Measurements from ENCODE around the gene IL18.
A peak's percentile ranks its signal among the peaks of the same experiment; 100 is the strongest.

IL18 gene

GRCh38 chr11:112128483-112129121 lies 35.3 kb downstream of the IL18 start:
- H3K4me3 ChIP-seq (ENCODE audit: control insufficient read depth, low read depth, low read length): no peak overlapping the region
- TF ChIP-seq, protein P1, sequence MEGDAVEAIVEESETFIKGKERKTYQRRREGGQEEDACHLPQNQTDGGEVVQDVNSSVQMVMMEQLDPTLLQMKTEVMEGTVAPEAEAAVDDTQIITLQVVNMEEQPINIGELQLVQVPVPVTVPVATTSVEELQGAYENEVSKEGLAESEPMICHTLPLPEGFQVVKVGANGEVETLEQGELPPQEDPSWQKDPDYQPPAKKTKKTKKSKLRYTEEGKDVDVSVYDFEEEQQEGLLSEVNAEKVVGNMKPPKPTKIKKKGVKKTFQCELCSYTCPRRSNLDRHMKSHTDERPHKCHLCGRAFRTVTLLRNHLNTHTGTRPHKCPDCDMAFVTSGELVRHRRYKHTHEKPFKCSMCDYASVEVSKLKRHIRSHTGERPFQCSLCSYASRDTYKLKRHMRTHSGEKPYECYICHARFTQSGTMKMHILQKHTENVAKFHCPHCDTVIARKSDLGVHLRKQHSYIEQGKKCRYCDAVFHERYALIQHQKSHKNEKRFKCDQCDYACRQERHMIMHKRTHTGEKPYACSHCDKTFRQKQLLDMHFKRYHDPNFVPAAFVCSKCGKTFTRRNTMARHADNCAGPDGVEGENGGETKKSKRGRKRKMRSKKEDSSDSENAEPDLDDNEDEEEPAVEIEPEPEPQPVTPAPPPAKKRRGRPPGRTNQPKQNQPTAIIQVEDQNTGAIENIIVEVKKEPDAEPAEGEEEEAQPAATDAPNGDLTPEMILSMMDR (conservative IDR thresholded peaks at IDR 0.05; ENCODE audit: control insufficient read depth, insufficient read depth, low read depth, low read length): no peak
- peak; percentile 86 for DNase-seq (ENCODE audit: low read depth)

DNA sequence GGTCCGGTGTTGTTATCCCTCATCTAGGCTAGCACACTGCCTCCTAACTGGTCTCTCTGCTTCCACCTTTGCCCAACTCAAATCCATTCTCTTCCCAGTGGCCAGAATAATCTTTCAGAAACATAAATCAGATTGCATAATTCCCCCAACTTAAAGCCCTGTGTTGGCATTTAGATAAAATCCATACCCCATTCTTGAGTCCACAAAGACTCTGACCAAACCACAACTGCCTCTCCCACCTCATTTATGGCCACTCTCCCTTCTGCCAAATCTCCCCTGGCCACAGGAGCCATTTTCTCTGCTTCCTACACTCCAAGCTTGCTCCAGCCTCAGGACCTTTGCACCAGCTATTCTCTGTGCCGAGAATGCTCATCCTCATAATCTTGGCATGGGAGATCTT lies 36.8 kb downstream of the IL18 start:
- TF ChIP-seq, protein P1 (conservative IDR thresholded peaks at IDR 0.05; ENCODE audit: control insufficient read depth, insufficient read depth, low read depth, low read length): no peak
- H3K4me3 ChIP-seq (ENCODE audit: control insufficient read depth, low read depth, low read length): no peak overlapping the region
- no peak for DNase-seq (ENCODE audit: low read depth)

- no peak overlapping the region for H3K4me3 ChIP-seq (ENCODE audit: control insufficient read depth, low read depth, low read length)
- DNase-seq (ENCODE audit: low read depth): no peak
- TF ChIP-seq, protein P1 (conservative IDR thresholded peaks at IDR 0.05; ENCODE audit: control insufficient read depth, insufficient read depth, low read depth, low read length): no peak
Observed at GRCh38 chr11:112123129-112123528, 40.8 kb downstream of the IL18 start.

DNA sequence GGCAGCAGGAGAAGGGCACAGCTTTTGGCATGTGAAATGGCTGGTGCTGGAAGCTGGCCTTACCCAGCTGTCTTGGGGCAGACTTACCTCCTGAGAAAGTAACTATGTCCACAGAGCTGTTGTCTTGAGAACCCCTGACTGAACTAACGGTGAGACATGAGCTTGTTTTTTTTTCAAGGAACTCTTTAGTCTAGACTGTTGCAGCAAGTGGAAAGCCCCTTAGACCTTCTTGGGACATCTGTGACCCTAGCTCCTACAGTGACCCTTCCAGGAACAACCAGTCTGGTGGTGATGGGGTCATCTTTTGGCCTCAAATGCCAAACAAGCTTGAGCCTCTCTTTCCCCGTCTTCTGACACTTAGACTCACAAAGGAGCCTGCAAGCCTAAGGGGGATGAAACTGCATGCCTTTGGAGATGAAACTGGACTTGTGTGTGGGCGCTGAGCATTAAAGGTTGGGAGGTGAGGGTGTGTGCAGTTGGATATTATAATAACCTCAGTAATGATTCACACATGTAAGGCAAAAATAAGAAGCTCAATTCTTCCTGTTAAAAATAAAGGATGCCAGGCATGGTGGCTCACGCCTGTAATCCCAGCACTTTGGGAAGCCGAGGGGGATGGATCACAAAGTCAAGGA lies 41.8 kb downstream of the IL18 start:
- no peak for DNase-seq (ENCODE audit: low read depth)
- TF ChIP-seq, protein P1 (conservative IDR thresholded peaks at IDR 0.05; ENCODE audit: control insufficient read depth, insufficient read depth, low read depth, low read length): no peak
- no peak overlapping the region for H3K4me3 ChIP-seq (ENCODE audit: control insufficient read depth, low read depth, low read length)

DNA sequence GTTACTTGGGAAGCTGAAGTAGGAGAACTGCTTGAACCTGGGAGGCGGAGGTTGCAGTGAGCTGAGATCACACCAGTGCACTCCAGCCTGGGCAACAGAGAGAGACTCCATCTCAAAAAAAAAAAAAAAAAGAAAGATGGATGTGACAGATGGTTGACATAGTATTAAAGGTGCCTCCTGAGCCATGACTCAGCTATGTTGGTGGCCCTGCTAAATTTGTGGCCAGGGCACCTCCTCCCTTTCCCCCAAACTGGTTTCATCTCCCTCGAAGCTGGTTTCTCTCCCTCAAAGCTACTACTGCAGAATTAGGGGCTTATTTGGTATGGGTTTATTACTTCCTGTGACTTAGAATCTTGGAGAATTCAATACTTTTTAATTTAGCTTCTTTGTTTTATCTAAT lies 45.7 kb downstream of the IL18 start:
- no peak overlapping the region for H3K4me3 ChIP-seq (ENCODE audit: control insufficient read depth, low read depth, low read length)
- TF ChIP-seq, protein P1 (conservative IDR thresholded peaks at IDR 0.05; ENCODE audit: control insufficient read depth, insufficient read depth, low read depth, low read length): no peak
- no peak for DNase-seq (ENCODE audit: low read depth)

GRCh38 chr11:112115386-112115785 lies 48.5 kb downstream of the IL18 start:
- no peak overlapping the region for H3K4me3 ChIP-seq (ENCODE audit: control insufficient read depth, low read depth, low read length)
- TF ChIP-seq, protein P1 (conservative IDR thresholded peaks at IDR 0.05; ENCODE audit: control insufficient read depth, insufficient read depth, low read depth, low read length): no peak
- no peak for DNase-seq (ENCODE audit: low read depth)

All from fibroblast of mammary gland (primary cell).